ENCODE data around the gene MEF2B.

DNA sequence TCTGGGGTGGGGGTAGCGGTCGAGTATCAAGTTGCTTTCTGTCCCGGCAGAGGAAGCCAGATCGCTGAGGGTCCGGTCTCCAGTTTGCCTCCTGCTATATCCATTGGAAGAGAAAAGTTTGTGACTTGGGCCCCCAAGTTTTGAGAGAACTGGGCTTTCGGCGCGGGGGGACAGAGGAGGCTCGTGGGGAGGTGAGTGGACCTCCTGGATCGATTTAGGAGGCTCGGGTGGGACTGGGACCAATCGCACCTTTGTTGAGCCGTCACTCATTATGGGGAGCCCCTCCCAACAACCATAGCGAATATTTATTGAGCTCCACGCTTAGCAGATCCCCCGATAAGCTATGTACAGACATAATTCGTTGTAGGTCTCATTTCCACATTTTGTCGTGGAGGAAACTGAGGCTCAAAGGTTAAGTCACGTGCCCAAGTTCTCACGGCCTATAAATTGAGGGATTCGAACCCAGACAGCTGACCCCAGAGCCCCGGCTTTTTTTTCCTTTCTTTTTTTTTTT, 22.9 kb upstream of the MEF2B start:
- TF ChIP-seq, protein P1, sequence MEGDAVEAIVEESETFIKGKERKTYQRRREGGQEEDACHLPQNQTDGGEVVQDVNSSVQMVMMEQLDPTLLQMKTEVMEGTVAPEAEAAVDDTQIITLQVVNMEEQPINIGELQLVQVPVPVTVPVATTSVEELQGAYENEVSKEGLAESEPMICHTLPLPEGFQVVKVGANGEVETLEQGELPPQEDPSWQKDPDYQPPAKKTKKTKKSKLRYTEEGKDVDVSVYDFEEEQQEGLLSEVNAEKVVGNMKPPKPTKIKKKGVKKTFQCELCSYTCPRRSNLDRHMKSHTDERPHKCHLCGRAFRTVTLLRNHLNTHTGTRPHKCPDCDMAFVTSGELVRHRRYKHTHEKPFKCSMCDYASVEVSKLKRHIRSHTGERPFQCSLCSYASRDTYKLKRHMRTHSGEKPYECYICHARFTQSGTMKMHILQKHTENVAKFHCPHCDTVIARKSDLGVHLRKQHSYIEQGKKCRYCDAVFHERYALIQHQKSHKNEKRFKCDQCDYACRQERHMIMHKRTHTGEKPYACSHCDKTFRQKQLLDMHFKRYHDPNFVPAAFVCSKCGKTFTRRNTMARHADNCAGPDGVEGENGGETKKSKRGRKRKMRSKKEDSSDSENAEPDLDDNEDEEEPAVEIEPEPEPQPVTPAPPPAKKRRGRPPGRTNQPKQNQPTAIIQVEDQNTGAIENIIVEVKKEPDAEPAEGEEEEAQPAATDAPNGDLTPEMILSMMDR (IDR thresholded peaks at IDR 0.05; ENCODE audit: insufficient read depth, low read length, poor library complexity, severe bottlenecking), result no peak
- no peak for TF ChIP-seq EZH2phosphoT487 (conservative IDR thresholded peaks at IDR 0.05; ENCODE audit: low read length)

Measured in SU-DHL-6 (cell line).